ENCODE data around the gene OR9Q1.

DNA sequence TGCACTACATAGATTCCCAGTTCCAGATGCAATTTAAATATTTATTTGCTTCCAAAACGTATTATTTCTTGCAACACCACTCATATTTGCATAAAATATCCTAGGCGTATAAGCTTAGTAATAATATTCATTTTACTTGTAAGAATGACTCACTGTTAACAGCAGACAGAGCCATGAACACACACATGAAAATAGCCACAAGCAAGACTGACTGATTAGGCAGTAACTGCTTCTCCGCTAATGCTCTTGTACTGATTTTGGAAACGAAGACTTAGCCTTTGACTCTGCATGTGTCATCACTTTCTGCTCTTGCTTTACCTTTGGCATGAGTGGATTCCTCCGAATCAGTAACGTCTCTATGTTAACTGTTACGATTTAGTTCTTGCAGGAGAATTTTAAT, 199.0 kb downstream of the OR9Q1 start:
- TF ChIP-seq CTCF (IDR thresholded peaks at IDR 0.05), result no peak
- no peak for TF ChIP-seq POLR2A (IDR thresholded peaks at IDR 0.05; ENCODE audit: low read depth)
- no peak for TF ChIP-seq POLR2AphosphoS5 (IDR thresholded peaks at IDR 0.05)
- no peak for TF ChIP-seq EP300 (IDR thresholded peaks at IDR 0.05)
